Caco-2 (cell line): ENCODE measurements around the gene SPEG. TPM values are rescaled to one million over a fixed set of nuclear protein-coding genes. Genes with fewer than 3 reads are reported as not detected.
A peak's percentile ranks its signal among the peaks of the same experiment; 100 is the strongest.

Source experiments
- BruUV-seq: library from RNA; stranded (reverse); fragments of 400-500 nt; replicated peaks from 2 replicates; lab custom pipeline; 2021; lab: Mats Ljungman, UMichigan
- CTCF ChIA-PET: fragments of 300-600 bp; sonication (Branson Sonifier 250); formaldehyde crosslinking; loops from one replicate; lab custom pipeline; 2022; ENCODE audit warnings: antibody characterized with exemption; lab: Charles Lee
- POLR2A ChIA-PET: fragments of 300-600 bp; sonication (Branson Sonifier 250); formaldehyde crosslinking; loops from one replicate; lab custom pipeline; 2022; ENCODE audit warnings: antibody characterized with exemption; lab: Charles Lee
- DNase-seq, 2 experiments: peaks; one replicate each; pipeline versions ENCODE4 v3.0.0 to v3.0.0-alpha.2; 2020 to 2022
- H3K27me3 ChIP-seq: replicated peaks from 2 replicates; pipeline ENCODE4 v1.6.0; 2011; ENCODE audit warnings: low read length; ENCODE audit not compliant: control insufficient read depth, insufficient read depth
- H3K36me3 ChIP-seq: 2 replicates; pipeline ENCODE4 v1.5.1; 2011; ENCODE audit warnings: low read length; ENCODE audit not compliant: control insufficient read depth, insufficient read depth
- H3K4me1 ChIP-seq: fragments of 250-450 bp; sonication (Bioruptor Pico); 2 replicates; pipeline ENCODE4 v1.5.1; 2020; ENCODE audit warnings: mild to moderate bottlenecking
- H3K4me3 ChIP-seq: 2 replicates; pipeline ENCODE4 v1.5.1; 2011; ENCODE audit warnings: low read depth, mild to moderate bottlenecking, control low read depth, low read length
- H3K9me3 ChIP-seq: fragments of 250-450 bp; sonication (Bioruptor Pico); 2 replicates; pipeline ENCODE4 v1.5.1; 2020; ENCODE audit warnings: mild to moderate bottlenecking, moderate library complexity
- H3K27ac Mint-ChIP-seq: one replicate; pipeline ENCODE4 v1.8.0; 2022; ENCODE audit warnings: mixed read lengths; ENCODE audit not compliant: unreplicated experiment
- H3K27me3 Mint-ChIP-seq: one replicate; pipeline ENCODE4 v1.8.0; 2022; ENCODE audit warnings: mixed read lengths; ENCODE audit not compliant: insufficient read depth, unreplicated experiment
- H3K36me3 Mint-ChIP-seq: one replicate; pipeline ENCODE4 v1.8.0; 2022; ENCODE audit warnings: mild to moderate bottlenecking, mixed read lengths; ENCODE audit not compliant: insufficient read depth, unreplicated experiment
- H3K4me1 Mint-ChIP-seq: one replicate; pipeline ENCODE4 v1.8.0; 2022; ENCODE audit warnings: low read depth, mixed read lengths; ENCODE audit not compliant: unreplicated experiment
- H3K4me3 Mint-ChIP-seq: one replicate; pipeline ENCODE4 v1.8.0; 2022; ENCODE audit warnings: mild to moderate bottlenecking, moderate library complexity, mixed read lengths; ENCODE audit not compliant: unreplicated experiment
- H3K9me3 Mint-ChIP-seq: one replicate; pipeline ENCODE4 v1.8.0; 2022; ENCODE audit warnings: mixed read lengths; ENCODE audit not compliant: unreplicated experiment
- CTCF ChIP-seq, 2 experiments: fragments of 200-600 bp in 1 of 2; IDR thresholded peaks; 1 replicate in 1 of 2; 2 replicates in 1 of 2; pipeline versions ENCODE4 v1.5.1 to v1.8.0; 2011 to 2022; ENCODE audit warnings: antibody characterized with exemption in 1 of 2, control low read depth in 1 of 2, inconsistent platforms in 1 of 2, low read depth in 1 of 2, low read length in 1 of 2, mild to moderate bottlenecking in 1 of 2, moderate library complexity in 1 of 2; ENCODE audit not compliant: insufficient read depth in 1 of 2, severe bottlenecking in 1 of 2, unreplicated experiment in 1 of 2
- intact Hi-C: fragments of 100-400 bp; cut with micrococcal nuclease; formaldehyde crosslinking; loops from one replicate; pipeline ENCODE4 v1.10.0; 2022; ENCODE audit not compliant: unreplicated experiment
- total RNA-seq: library from RNA; stranded (reverse); gene quantifications from 2 replicates; pipeline ENCODE4 v1.2.3, GENCODE V29; 2022

SPEG gene
- total RNA-seq, 1 experiment from 2014 or later, result 18.6 TPM

- H3K27ac Mint-ChIP-seq, result no peak overlapping the region
- Histone ChIP-seq H3K36me3 (no peaks in the 10 kb centered on the region; the same call in 1 of the 2 replicates), H3K9me3 (no peaks in the 10 kb centered on the region), H3K4me1 (peaks cover 4% of the 10 kb centered on the region), H3K4me3 (no peak overlapping the region), H3K27me3 (peaks cover 5% of the 10 kb centered on the region; the same call in 1 of the 2 replicates)
- TF ChIP-seq CTCF (IDR thresholded peaks at IDR 0.05; ENCODE audit: insufficient read depth in 1 of 2, low read depth in 1 of 2, low read length in 1 of 2, severe bottlenecking in 1 of 2, unreplicated experiment in 1 of 2), result no peak
- no peak overlapping the region for H3K4me3 Mint-ChIP-seq
- no peak for DNase-seq
- H3K9me3 Mint-ChIP-seq, result no peaks in the 10 kb centered on the region
- BruUV-seq, result no TSS peak
- H3K4me1 Mint-ChIP-seq, result peaks cover 7% of the 10 kb centered on the region
- CTCF ChIA-PET, result interaction anchor here (1.6 to 3.4 kb wide), 3 partner anchors 8 to 22 kb away, joined by 10 to 126 read pairs (median 14); partner anchors contain the start of gene GMPPA
- no peaks in the 10 kb centered on the region for H3K36me3 Mint-ChIP-seq
- H3K27me3 Mint-ChIP-seq, result peaks cover 7% of the 10 kb centered on the region
- POLR2A ChIA-PET, result interaction anchor here (1.0 kb wide), 1 partner anchor 9 kb away, joined by 6 read pairs; the partner anchor contains the start of gene GMPPA
- intact Hi-C loops, result no loop called here
Measured at GRCh38 chr2:219507581-219508443, 73.2 kb downstream of the SPEG start.

- Mint-ChIP-seq H3K4me1 (peaks cover 9% of the 10 kb centered on the region), H3K4me3 (no peak overlapping the region), H3K27me3 (peaks cover 12% of the 10 kb centered on the region), H3K9me3 (no peaks in the 10 kb centered on the region), H3K36me3 (no peaks in the 10 kb centered on the region), H3K27ac (no peak overlapping the region)
- Histone ChIP-seq H3K36me3 (no peaks in the 10 kb centered on the region; the same call in 1 of the 2 replicates), H3K4me1 (peaks cover 4% of the 10 kb centered on the region), H3K4me3 (no peak overlapping the region), H3K9me3 (no peaks in the 10 kb centered on the region), H3K27me3 (peaks cover 5% of the 10 kb centered on the region; the same call in 1 of the 2 replicates)
- intact Hi-C loops, result no loop called here
- no peak for TF ChIP-seq CTCF (IDR thresholded peaks at IDR 0.05; ENCODE audit: insufficient read depth in 1 of 2, low read depth in 1 of 2, low read length in 1 of 2, severe bottlenecking in 1 of 2, unreplicated experiment in 1 of 2)
- no TSS peak for BruUV-seq
- ChIA-PET POLR2A (no interaction called here), CTCF (interaction anchor here (1.6 to 3.4 kb wide), 3 partner anchors 9 to 22 kb away, joined by 10 to 126 read pairs (median 14); partner anchors contain the start of gene GMPPA)
- DNase-seq, result no peak
Measured at GRCh38 chr2:219508444-219508734, 73.7 kb downstream of the SPEG start.

GRCh38 chr2:219508971-219509779 lies 74.5 kb downstream of the SPEG start:
- H3K4me1 ChIP-seq, result peaks cover 9% of the 10 kb centered on the region
- intact Hi-C loops, result no loop called here
- ChIA-PET POLR2A (interaction anchor here (0.6 to 1.3 kb wide), 2 partner anchors 11 to 33 kb away, joined by 3 to 10 read pairs; partner anchors contain the start of gene GMPPA), CTCF (interaction anchor here (0.7 to 4.7 kb wide), 24 partner anchors 9 to 214 kb away, joined by 3 to 126 read pairs (median 6); partner anchors contain the start of genes CHPF, DNPEP, GMPPA and SPEG)
- no peak for DNase-seq
- no peaks in the 10 kb centered on the region for H3K9me3 ChIP-seq
- no peaks in the 10 kb centered on the region for H3K36me3 ChIP-seq
- Mint-ChIP-seq H3K27me3 (peaks cover 18% of the 10 kb centered on the region), H3K4me3 (peak overlapping the region; percentile 80), H3K27ac (no peak overlapping the region), H3K36me3 (no peaks in the 10 kb centered on the region), H3K4me1 (peaks cover 16% of the 10 kb centered on the region), H3K9me3 (no peaks in the 10 kb centered on the region)
- no TSS peak for BruUV-seq
- TF ChIP-seq CTCF (IDR thresholded peaks at IDR 0.05; ENCODE audit: insufficient read depth in 1 of 2, low read depth in 1 of 2, low read length in 1 of 2, severe bottlenecking in 1 of 2, unreplicated experiment in 1 of 2), result no peak
- H3K27me3 ChIP-seq, result peaks cover 5% of the 10 kb centered on the region; the same call in 1 of the 2 replicates
- H3K4me3 ChIP-seq, result peak overlapping the region; percentile 64
